Upper lobe of left lung (tissue), 6 donors: ENCODE results near the gene REPIN1. TPM values are rescaled to one million over a fixed set of nuclear protein-coding genes. Genes with fewer than 3 reads are reported as not detected.

Experiments used
- ATAC-seq, 2 donors: fragments of 200-7000 bp; cut with Tn5 transposase; one replicate each; pipeline ENCODE4 v1.9.1; 2022; ENCODE audit warnings: mild to moderate bottlenecking in 2 of 2, moderate library complexity in 2 of 2; ENCODE audit not compliant: low FRiP score in 2 of 2
- DNase-seq, 2 donors: peaks; one replicate each; pipeline ENCODE4 v3.0.0-alpha.2; 2019 to 2020
- H3K27ac ChIP-seq, 4 donors: fragments of 200-600 bp; sonication (generic); one replicate each; pipeline ENCODE4 v1.5.1; 2016 to 2019
- H3K27me3 ChIP-seq, 4 donors: fragments of 200-600 bp; sonication (generic); one replicate each; pipeline ENCODE4 v1.5.1; 2017 to 2019
- H3K36me3 ChIP-seq, 4 donors: fragments of 200-600 bp; sonication (generic); one replicate each; pipeline ENCODE4 v1.5.1; 2016 to 2019
- H3K4me1 ChIP-seq, 4 donors: fragments of 200-600 bp; sonication (generic); one replicate each; pipeline ENCODE4 v1.5.1; 2018 to 2019
- H3K4me3 ChIP-seq, 4 donors: fragments of 200-600 bp; sonication (generic); one replicate each; pipeline ENCODE4 v1.5.1; 2017 to 2019; ENCODE audit warnings: mild to moderate bottlenecking in 2 of 4, moderate library complexity in 1 of 4
- H3K9me3 ChIP-seq, 4 donors: fragments of 200-600 bp; sonication (generic); one replicate each; pipeline ENCODE4 v1.5.1; 2018 to 2019
- EP300 ChIP-seq, 4 donors: sonication (generic); formaldehyde crosslinking; IDR thresholded peaks; one replicate each; pipeline ENCODE4 v1.5.1; 2017; ENCODE audit warnings: antibody characterized with exemption in 4 of 4, control low read depth in 2 of 4
- POLR2A ChIP-seq, 4 donors: fragments of 450-650 bp; IDR thresholded peaks; one replicate each; pipeline ENCODE4 v1.5.1; 2016 to 2017; ENCODE audit warnings: antibody characterized with exemption in 4 of 4, mild to moderate bottlenecking in 2 of 4
- POLR2AphosphoS5 ChIP-seq, 2 donors: sonication (generic); formaldehyde crosslinking; IDR thresholded peaks; one replicate each; pipeline ENCODE4 v1.5.1; 2017; ENCODE audit warnings: antibody characterized with exemption in 2 of 2
- WGBS, 2 donors: methylation state at CpG; one replicate each; pipeline ENCODE4 v1.1.5; 2017 to 2018; 5-methylcytosine and 5-hydroxymethylcytosine counted together
- total RNA-seq, 6 donors: library from RNA; depleted of rRNA in 4 of 6; stranded (reverse); fragments of >200 nt in 4 of 6; gene quantifications; one replicate each; pipeline versions ENCODE4 v1.1.0 to v1.2.1, GENCODE V29; 2016 to 2021
- TF ChIP-seq, protein P1 (sequence below), 6 experiments: fragments of 450-650 bp in 4 of 6; fragments of 200-600 bp in 2 of 6; sonication (generic) in 2 of 6; IDR thresholded peaks; one replicate each; pipeline ENCODE4 v1.5.1; 2016 to 2019; ENCODE audit warnings: antibody characterized with exemption in 6 of 6
- donor health status: DM: no; HTN: no; CAD: no; lungs with moderate emphysema.
- donor health status: DM: no; HTN: yes; CAD: no; lungs with severe emphysema.

Gene REPIN1
- total RNA-seq, 6 donors from 2014 or later = 65.2 to 125 (median 105) TPM

DNA sequence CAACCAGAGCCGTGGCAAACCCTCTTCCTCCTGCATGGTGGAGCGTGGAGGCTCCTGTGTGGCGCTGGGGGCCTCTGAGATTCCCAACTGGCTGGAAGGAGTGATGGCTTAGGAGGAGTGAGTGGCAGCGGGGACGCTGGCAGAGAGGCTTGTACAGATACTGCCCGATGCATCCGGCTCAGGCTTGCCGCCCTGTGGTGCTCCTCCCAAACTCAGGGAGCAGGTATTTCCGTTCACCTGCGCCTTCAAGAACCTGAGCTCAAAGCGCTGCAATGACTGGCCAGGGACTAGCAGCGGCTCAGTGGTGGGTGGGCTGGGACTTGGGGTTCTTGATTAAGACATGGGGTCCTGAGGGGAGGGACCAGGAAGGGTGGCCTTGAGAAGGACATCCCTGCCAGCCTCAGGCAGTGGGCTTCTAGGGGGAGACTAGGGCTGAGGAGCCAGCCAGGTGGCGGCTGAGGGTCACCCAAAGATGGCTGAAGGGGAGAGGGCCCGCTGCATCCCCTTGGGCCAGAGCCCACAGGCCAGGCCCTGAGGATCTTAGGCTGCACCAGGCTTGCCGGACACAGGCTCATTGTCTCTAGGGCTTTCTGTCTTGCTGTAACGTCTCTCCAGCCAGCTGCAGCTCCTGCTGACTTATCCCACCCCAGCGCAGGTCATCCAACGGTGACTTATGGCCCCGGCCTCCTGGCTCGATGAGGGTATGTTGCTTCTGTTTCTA is 13.7 kb downstream of the REPIN1 start:
- Histone ChIP-seq H3K27me3 (no peaks in the 10 kb centered on the region), H3K4me1 (peaks cover 17 to 30% (median 23%) of the 10 kb centered on the region in 4 donors), H3K4me3 (no peak overlapping the region), H3K36me3 (no peaks in the 10 kb centered on the region), H3K27ac (no peak overlapping the region), H3K9me3 (no peaks in the 10 kb centered on the region)
- no peak for ATAC-seq
- TF ChIP-seq, protein P1, sequence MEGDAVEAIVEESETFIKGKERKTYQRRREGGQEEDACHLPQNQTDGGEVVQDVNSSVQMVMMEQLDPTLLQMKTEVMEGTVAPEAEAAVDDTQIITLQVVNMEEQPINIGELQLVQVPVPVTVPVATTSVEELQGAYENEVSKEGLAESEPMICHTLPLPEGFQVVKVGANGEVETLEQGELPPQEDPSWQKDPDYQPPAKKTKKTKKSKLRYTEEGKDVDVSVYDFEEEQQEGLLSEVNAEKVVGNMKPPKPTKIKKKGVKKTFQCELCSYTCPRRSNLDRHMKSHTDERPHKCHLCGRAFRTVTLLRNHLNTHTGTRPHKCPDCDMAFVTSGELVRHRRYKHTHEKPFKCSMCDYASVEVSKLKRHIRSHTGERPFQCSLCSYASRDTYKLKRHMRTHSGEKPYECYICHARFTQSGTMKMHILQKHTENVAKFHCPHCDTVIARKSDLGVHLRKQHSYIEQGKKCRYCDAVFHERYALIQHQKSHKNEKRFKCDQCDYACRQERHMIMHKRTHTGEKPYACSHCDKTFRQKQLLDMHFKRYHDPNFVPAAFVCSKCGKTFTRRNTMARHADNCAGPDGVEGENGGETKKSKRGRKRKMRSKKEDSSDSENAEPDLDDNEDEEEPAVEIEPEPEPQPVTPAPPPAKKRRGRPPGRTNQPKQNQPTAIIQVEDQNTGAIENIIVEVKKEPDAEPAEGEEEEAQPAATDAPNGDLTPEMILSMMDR (IDR thresholded peaks at IDR 0.05) = no peak
- TF ChIP-seq POLR2A (IDR thresholded peaks at IDR 0.05) (no peak), EP300 (IDR thresholded peaks at IDR 0.05) (no peak), POLR2AphosphoS5 (IDR thresholded peaks at IDR 0.05) (no peak)
- 88 to 89% methylated on average over 14 to 20 of the region's 20 CpGs for WGBS, 2 donors
- DNase-seq = no peak

DNA sequence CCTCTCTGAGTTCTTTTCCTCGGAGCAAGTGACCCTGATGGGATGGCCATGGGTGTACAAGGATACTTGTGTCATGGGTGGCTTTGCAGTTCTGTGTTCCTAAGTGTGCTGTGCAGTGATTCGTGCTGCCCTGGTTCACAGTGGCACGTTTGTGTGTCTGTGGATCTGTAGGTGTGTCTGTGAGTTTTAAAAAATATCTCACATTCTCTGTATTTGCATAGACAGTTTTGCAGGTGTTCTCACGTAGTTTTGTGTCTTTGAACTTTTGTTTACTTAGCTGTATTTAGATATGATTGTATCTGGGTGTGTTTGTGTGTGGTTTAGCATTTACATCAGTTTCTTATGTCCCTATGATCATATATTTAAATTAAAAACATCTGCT is 14.2 kb downstream of the REPIN1 start:
- TF ChIP-seq, protein P1 (IDR thresholded peaks at IDR 0.05) = no peak
- TF ChIP-seq POLR2AphosphoS5 (IDR thresholded peaks at IDR 0.05) (no peak), POLR2A (IDR thresholded peaks at IDR 0.05) (no peak), EP300 (IDR thresholded peaks at IDR 0.05) (no peak)
- H3K9me3 ChIP-seq = no peaks in the 10 kb centered on the region
- ATAC-seq = no peak

DNA sequence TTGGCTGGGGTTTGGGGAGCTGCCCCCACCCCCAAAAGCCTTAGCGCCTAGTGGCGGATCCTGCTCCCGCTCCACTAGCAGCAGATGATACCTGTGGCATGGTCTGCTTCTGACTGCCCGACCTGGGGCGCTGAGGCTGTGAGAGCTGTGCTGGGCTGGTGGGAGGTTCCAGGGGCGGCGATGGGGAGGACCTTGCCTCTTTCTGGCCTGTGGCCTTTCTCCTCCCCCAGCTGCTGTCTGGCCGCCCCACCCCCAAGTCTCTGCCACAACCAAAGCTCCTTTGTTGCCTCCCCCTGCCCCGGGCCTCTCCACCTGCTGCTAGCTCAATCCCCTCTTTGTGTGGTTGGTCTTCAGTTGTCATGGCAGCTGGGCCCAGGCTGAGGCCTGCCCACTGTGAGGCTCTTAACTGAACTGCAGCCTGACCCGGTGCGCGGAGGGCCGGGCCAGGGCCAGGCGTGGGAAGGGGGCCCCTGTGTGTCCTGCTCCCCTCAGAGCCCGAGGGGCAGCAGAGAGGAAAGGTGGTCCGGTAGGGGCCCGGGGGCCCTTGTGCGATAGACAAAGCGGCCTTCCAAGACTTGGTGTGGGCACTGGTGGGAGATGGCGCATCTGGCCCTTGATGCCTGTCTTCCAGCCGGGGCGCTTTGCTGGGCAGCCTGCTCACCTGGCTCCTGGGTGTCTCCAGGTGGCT is 15.2 kb downstream of the REPIN1 start:
- no peaks in the 10 kb centered on the region for H3K9me3 ChIP-seq
- H3K27me3 ChIP-seq = no peaks in the 10 kb centered on the region
- TF ChIP-seq POLR2A (IDR thresholded peaks at IDR 0.05) (no peak), EP300 (IDR thresholded peaks at IDR 0.05) (no peak), POLR2AphosphoS5 (IDR thresholded peaks at IDR 0.05) (no peak)
- TF ChIP-seq, protein P1 (IDR thresholded peaks at IDR 0.05) = no peak
- DNase-seq (peak in 1 of 2 donors; percentile 74), ATAC-seq (no peak)
- 78 to 89% methylated on average over 6 to 20 of the region's 22 CpGs for WGBS, 2 donors
- peak overlapping the region in 1 of 4 donors; percentile 4 for H3K27ac ChIP-seq
- H3K4me1 ChIP-seq = peaks cover 8 to 24% (median 12%) of the 10 kb centered on the region in 4 donors
- no peak overlapping the region for H3K4me3 ChIP-seq
- H3K36me3 ChIP-seq = no peaks in the 10 kb centered on the region

More for the DNA sequence above, 14.2 kb downstream of the REPIN1 start:
- Histone ChIP-seq H3K4me3 (no peak overlapping the region), H3K4me1 (peaks cover 14 to 26% (median 18%) of the 10 kb centered on the region in 4 donors), H3K27me3 (no peaks in the 10 kb centered on the region), H3K27ac (no peak overlapping the region), H3K36me3 (no peaks in the 10 kb centered on the region)
- no peak for DNase-seq
- WGBS, 2 donors = 77 to 79% methylated on average over 4 of the region's 4 CpGs

DNA sequence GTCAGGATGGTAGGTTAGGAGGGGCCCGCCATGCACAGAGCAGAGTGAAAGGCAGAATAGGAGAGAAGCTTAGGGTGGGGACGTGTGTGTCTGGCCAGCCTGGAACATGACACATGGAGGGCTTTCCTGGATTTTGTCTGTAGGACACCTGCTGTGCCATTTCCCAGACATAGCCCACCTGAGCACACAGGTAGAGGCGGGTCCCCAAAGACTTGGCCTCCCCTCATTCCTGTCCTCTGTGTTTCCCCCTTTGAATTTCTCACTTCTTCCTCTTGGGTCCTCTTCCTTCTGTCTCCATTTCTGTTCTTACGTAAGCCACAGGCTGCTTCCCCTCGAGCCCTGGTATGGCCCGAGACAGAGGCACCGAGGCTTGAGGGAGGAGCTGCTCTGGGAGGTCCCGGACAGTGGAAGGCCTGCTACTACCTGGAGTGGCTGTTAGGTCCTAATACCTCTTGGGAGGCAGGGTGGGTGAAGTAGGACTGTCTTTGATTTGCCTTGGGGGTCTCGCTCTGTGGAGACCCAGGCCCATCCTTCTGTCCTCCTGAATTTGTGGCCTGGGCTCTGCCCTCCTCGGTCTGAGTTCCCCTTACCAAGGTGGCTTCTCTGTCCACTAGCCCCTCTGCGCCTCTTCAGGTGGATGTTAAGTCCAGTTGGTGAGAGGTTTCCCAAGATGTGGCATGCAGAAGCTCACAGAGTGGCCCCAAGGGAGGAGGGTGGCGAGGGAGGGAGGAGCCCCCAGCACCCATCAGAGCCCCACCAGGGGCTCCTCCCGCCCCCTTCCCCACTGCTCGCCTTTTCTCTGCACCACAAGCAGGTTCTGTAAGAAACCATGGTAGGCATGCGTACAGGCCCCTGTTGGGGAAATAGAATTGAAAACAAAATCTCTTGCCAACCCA is 16.0 kb downstream of the REPIN1 start:
- WGBS, 2 donors = 77 to 83% methylated on average over 13 to 15 of the region's 15 CpGs
- Histone ChIP-seq H3K27ac (peak overlapping the region in 2 of 4 donors; percentile 4 to 24), H3K9me3 (no peaks in the 10 kb centered on the region), H3K4me3 (no peak overlapping the region), H3K36me3 (no peaks in the 10 kb centered on the region), H3K27me3 (no peaks in the 10 kb centered on the region), H3K4me1 (peaks cover 9 to 26% (median 15%) of the 10 kb centered on the region in 4 donors)
- DNase-seq = no peak
- peak in 1 of 2 donors; percentile 20 for ATAC-seq
- TF ChIP-seq, protein P1 (IDR thresholded peaks at IDR 0.05) = no peak
- TF ChIP-seq POLR2A (IDR thresholded peaks at IDR 0.05) (no peak), POLR2AphosphoS5 (IDR thresholded peaks at IDR 0.05) (no peak), EP300 (IDR thresholded peaks at IDR 0.05) (no peak)
